GM19099 (cell line): Measurements from ENCODE around the gene TTC23.

ENCODE experiments used
- POLR2A ChIP-seq: IDR thresholded peaks from 3 replicates; pipeline ENCODE4 v1.6.1; 2011; ENCODE audit warnings: low read depth; ENCODE audit not compliant: insufficient read length; ENCODE audit errors: extremely low read depth

Gene TTC23

GRCh38 chr15:99224372-99225214 lies 24.8 kb downstream of the TTC23 start:
- TF ChIP-seq POLR2A, result no peak

DNA sequence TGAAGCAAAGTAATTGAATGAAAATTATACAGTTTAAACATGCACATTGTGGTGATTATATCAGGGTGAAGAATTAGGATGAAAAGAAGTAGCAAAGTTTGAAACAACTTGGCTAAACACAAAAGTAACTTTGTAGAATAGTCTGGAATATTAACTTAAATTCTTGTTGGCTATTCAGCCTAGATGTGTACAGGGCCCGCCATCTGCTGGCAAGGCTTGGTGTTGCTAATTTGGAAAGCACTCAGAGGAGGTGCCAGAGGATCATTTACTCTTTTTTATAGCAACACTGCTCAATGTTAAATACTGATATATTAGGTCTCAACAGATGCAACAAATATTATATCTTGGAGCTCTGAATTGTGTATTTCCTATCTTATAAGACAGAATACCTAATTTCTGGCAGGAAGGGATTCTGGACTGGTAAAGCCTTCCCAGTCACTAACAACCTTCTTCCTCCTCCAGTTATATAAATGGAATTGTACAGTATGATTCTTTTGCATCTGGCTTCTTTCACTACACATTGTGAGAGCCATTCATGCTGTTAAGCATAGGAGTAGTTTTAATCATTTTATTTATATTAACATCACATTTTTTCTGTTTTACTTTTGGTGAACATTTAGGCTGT lies 36.1 kb downstream of the TTC23 start:
- TF ChIP-seq POLR2A, result no peak

DNA sequence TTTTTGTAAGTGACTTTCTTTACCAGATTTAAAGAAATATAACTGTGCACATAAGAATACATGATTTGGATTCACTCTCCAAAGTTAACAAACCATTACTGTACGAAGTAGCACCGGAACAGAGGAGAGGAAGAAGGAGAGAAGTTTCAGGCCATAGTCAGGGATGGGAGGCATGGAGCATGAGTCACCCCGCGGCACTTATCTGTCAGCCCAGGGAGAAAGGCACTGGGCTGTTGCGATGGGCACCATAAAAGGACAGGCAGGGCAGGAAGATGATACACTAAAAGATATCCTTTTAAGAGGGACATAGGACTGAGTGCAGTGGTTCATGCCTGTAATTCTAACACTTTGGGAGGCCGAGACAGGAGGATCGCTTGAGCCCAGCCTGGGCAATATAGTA lies 37.0 kb downstream of the TTC23 start:
- TF ChIP-seq POLR2A, result no peak

DNA sequence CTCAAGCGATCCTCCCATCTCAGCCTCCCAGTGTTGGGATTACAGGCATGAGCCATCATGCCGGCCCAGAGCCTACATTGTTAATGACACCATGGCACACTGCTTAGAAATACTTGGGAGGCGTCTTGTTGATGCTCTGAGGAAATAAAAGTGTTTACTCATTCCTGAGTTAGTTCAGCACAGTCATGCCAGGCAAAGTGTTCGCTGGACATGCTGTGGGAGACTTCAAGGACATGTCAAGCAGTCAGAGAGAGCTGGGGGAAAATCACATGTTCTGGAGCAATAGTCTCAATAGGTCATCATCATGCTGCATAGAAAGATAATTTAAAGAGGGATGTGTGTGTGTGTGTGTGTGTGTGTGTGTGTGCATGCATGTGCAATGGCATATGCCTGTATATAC lies 37.5 kb downstream of the TTC23 start:
- TF ChIP-seq POLR2A, result no peak

- no peak for TF ChIP-seq POLR2A
Measured at GRCh38 chr15:99210334-99210733, 39.0 kb downstream of the TTC23 start.

DNA sequence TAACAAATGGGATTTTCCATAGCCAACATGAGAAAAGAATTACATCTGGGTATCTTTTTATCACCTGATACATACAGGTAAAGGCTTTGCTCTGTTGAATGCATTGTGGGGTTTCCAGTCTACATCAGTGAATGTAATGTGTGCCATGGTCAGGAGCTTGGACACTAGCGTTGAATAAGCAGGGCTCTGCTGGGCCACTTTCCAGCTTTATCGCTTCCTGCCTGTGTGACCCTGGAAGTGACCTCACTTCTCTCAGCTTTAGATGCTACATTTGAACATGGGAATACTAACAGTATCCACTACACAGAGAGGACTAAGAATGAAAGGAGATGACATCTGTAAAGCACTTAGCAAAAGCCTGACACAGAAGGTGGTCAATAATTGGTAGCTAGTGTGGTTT lies 40.1 kb downstream of the TTC23 start:
- TF ChIP-seq POLR2A, result no peak

DNA sequence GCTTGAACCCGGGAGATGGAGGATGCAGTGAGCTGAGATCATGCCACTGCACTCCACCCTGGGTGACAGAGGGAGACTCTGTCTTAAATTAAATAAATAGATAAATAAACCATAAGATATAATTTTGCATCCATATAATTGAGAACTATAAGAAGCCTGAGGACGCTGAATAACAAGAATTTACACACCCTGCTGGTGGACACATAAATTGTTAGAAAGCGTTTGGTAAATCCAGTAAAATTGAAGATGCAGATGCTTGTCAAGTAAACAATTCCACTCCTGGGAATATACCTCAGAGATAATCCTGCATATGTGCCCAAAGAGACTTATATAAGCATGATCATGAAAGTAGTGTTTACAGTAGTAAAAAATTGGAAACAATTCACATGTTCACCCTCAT lies 41.7 kb downstream of the TTC23 start:
- TF ChIP-seq POLR2A, result no peak

GRCh38 chr15:99202176-99202552 lies 47.2 kb downstream of the TTC23 start:
- no peak for TF ChIP-seq POLR2A

- TF ChIP-seq POLR2A, result no peak
Measured at GRCh38 chr15:99201408-99202175, 47.8 kb downstream of the TTC23 start.

DNA sequence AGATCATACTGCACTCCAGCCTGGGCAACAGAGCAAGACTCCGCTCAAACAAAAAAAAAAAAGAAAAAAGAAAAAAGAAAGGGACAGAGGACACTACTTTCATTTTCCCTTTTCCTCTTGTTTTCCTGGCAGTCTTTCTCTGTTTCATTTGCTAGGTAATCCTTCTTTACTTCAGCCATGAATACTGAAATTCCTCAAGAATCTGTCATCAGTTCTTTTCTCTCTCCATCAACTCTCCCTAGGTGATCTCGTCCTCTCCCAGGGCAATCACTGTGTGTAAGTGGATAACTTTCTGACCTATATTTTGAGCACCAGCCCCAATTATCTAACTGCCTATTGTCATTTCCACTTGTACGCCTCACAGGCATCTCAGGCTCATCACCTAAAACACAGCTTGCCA lies 51.5 kb downstream of the TTC23 start:
- no peak for TF ChIP-seq POLR2A

- TF ChIP-seq POLR2A, result no peak
Measured at GRCh38 chr15:99187936-99188335, 61.4 kb downstream of the TTC23 start.

DNA sequence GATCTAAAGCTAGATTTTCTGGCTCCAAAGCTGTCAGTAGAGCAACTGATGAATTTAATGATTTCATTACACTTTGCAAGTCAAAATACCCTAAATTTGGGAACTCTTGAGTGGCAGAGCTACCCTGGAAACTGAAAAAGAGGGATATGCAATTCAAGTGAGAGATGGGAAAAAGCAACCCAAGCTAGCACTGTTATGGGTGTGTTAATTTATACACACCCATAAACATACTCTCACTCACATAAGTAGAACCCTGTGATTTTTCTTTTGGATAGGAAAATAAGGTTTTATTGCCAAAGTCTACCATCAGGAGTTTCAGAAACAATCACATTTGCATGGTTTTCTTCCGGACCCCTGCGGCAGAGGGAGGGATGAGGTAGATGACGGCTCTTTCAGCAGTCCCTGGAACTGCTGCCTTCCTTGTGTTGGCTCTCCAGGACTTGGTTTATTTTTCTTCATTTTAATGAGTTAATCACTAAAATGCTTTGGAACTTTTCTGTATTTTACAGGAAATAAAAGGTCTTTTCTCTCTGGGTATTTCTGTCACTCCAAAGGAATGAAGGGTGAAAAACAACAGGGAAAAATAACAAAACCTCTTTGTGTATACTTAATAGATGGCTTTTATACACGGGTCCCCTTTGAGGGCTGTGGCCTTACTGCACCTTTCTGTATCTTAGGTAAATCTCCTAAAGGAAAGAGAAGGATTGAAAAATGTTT lies 63.8 kb downstream of the TTC23 start:
- TF ChIP-seq POLR2A, result no peak

- no peak for TF ChIP-seq POLR2A
Measured at GRCh38 chr15:99182791-99183190, 66.6 kb downstream of the TTC23 start.

DNA sequence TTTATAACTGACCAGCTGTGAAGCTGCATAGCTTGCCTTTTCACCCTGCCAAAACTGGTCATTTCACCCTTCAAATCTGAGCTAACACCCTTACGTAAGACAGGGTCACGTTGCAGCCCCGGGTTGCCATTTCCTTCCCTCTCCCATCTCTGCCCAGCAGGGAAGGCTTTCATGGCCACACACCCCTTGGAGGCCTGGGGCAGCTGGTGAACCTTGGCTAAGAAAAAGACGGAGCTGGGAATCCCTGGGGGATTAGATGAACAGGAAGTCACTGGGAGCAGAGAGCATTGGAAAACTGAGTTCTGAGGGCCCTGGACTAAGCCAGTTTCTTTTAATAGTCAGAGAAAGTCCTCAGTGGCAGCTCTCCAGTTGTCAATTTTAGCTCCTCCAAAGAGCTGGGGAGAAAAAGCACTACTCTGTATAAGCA lies 67.8 kb downstream of the TTC23 start:
- TF ChIP-seq POLR2A, result no peak

DNA sequence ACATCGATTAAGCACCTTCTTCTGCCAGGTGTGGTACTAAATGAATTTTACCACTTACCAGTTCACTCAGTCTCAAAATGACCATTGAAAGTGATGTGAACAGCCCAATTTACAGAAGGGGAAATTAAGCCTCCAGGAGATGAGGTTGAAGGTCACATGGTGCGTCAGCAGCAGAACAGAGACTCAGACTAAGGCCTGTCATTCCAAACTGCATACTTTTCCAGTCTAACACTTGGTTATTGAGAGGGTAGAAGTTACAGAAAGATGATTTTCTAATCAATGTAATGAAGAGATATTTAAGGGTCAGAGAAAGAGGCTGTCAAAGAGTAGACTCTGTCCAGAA lies 68.4 kb downstream of the TTC23 start:
- TF ChIP-seq POLR2A, result no peak
